SIG-M5 (cell line): ENCODE data around the gene HEATR3.

Experiments used
- DNase-seq: peaks from one replicate; lab custom pipeline; 2025; lab: John Stamatoyannopoulos, UW

The HEATR3 gene

GRCh38 chr16:50058091-50058771 is 7.5 kb upstream of the HEATR3 start:
- DNase-seq = no peak

GRCh38 chr16:50059111-50059510 is 6.7 kb upstream of the HEATR3 start:
- DNase-seq = no peak

GRCh38 chr16:50059669-50060068 is 6.1 kb upstream of the HEATR3 start:
- DNase-seq = no peak

GRCh38 chr16:50061326-50061725 is 4.4 kb upstream of the HEATR3 start:
- no peak for DNase-seq

GRCh38 chr16:50065241-50065623 is 538 bp upstream of the HEATR3 start:
- DNase-seq = no peak

- no peak for DNase-seq
Measured at GRCh38 chr16:50066482-50067289, 916 bp downstream of the HEATR3 start.

GRCh38 chr16:50067290-50067853 is 1.6 kb downstream of the HEATR3 start:
- peak; percentile 17 for DNase-seq

- no peak for DNase-seq
Measured at GRCh38 chr16:50068550-50068949, 2.8 kb downstream of the HEATR3 start.

GRCh38 chr16:50069060-50069459 is 3.3 kb downstream of the HEATR3 start:
- DNase-seq = no peak

GRCh38 chr16:50071075-50071671 is 5.4 kb downstream of the HEATR3 start:
- DNase-seq = no peak

- no peak for DNase-seq
Measured at GRCh38 chr16:50072730-50073129, 7.0 kb downstream of the HEATR3 start.

- no peak for DNase-seq
Measured at GRCh38 chr16:50079397-50080140, 13.8 kb downstream of the HEATR3 start.

GRCh38 chr16:50081428-50082018 is 15.8 kb downstream of the HEATR3 start:
- no peak for DNase-seq

GRCh38 chr16:50083996-50084395 is 18.2 kb downstream of the HEATR3 start:
- DNase-seq = no peak

GRCh38 chr16:50086176-50086575 is 20.4 kb downstream of the HEATR3 start:
- no peak for DNase-seq

GRCh38 chr16:50088302-50088701 is 22.5 kb downstream of the HEATR3 start:
- DNase-seq = no peak

- no peak for DNase-seq
Measured at GRCh38 chr16:50092891-50093290, 27.1 kb downstream of the HEATR3 start.

- DNase-seq = no peak
Measured at GRCh38 chr16:50093607-50094539, 28.1 kb downstream of the HEATR3 start.

- no peak for DNase-seq
Measured at GRCh38 chr16:50096791-50097190, 31.0 kb downstream of the HEATR3 start.

- no peak for DNase-seq
Measured at GRCh38 chr16:50099957-50100648, 34.3 kb downstream of the HEATR3 start.
